Stimulated activated CD8-positive, alpha-beta memory T cell treated with anti-CD3 and anti-CD28 coated beads, Interleukin-15, amount 100 ng/mL, for 1 hour (primary cell): ENCODE measurements around the gene ITGA4.

ENCODE experiments used
- DNase-seq: peaks from one replicate; pipeline ENCODE4 v3.0.0-alpha.2; 2020; ENCODE audit warnings: low read depth

Gene ITGA4

DNA sequence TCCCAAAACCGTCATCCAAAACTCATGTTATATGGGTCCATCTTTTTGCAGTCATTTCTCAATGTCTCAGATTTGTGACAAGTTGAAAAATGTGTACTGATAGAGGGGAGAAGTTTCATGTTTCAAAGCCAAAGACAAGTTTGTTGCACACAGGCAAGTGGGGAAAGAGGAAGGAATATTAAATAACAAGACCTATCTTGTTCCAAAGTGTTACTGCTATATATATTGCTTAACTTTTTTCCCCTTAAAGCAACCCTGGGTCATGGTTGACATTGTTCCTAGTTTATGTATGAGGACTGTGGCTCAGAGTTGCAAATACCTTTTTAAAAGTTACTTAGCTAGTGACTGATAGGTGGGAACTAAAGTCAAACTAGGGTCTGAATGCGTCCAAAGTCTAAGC, 1.7 kb downstream of the ITGA4 start:
- no peak for DNase-seq

- no peak for DNase-seq
Observed at GRCh38 chr2:181459621-181460021, 2.4 kb downstream of the ITGA4 start.

DNA sequence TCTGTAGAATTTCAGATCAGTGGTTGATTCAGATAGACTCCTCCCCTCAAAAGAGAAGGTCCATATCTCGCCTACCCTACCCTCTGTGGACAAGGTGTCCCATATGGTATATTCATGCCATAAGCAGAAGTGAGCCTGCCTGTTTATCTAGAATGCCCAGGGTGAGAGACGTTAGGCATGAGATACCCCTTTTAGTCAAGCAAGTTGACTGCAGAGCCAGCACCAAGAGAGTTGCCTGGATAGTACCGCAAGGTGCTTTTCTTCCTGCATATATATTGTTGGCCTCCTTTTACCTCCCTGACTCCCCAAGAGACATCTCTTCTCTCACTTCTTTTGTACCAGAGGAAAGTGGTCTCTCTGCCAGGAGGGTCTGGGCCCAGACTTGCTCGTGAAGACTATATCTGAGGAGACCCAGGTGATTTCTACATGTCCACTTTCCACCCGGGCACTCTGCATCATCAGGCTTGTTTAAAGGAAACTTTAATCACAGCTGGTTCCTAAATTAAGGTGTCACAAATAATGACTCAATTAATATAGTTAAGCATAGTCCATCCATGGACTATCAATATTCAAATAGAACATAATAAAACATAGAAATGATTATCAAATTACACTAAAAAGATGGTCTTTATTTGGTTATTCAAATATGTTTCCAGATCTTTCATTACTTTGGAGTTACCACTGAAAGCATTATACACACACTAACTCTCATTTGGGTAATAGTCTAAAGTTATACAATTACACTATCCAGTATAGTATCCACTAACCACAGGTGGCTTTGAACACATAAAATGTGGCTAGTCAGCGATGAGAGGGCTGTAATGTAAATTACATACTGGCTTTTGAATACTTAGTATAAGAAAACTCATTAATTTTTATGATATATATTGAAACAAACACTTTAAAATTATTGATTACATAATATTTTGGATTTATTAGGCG, 4.1 kb downstream of the ITGA4 start:
- no peak for DNase-seq

GRCh38 chr2:181462033-181462432, 4.8 kb downstream of the ITGA4 start:
- no peak for DNase-seq

DNA sequence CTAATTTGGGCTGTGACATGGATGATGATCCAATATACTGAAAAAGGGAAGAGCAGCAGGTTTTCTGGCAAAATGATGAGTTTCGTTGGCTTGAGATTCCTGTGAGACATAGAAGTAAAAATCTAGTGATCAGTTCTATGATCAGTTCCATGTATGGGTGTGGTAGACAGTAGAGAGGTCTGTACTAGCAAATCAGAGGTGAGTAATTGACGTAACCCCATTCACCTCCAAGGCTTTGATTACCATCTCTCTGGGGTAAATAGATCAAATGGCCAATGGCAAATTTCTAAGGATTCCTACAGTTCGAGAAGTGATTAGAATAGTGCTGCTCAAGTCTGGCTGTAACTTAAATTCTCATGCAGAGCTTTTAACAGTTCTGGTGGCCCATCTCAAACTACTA, 6.4 kb downstream of the ITGA4 start:
- no peak for DNase-seq

- no peak for DNase-seq
Observed at GRCh38 chr2:181464966-181465365, 7.8 kb downstream of the ITGA4 start.

DNA sequence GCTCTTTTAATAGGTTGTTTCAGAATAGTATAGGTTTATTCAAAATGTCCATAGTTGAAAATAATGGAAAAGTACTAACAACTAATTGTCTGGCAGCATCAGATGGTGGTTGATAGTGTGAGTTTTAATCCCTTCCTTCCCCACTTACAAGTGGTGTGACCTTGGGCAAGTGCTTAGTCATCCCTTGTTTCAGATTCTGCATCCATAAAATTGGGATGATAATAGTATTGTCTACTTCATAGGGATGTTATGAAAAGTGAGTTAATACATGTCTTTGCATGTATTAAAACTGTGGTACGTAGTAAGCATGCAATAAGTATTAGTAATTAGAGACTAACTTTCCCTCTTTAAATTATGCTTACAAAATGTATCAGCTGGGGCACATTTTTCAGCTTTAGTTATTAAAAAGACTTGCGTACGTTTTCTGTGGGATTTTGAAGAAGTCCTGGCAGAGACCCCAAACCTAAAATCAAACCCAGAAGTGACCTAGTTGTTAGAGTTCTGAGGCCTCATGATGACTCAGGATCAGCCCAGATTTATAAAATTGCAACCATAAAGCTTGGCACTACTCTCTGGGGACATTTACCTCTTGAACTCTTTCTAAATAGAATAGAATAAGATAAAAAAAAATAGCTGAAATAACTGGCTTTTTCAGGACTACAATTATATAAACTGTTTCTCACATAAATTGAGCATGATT, 8.6 kb downstream of the ITGA4 start:
- DNase-seq: no peak

- DNase-seq: peak; percentile 70
Observed at GRCh38 chr2:181466661-181467576, 9.7 kb downstream of the ITGA4 start.

- no peak for DNase-seq
Observed at GRCh38 chr2:181467966-181468707, 11.0 kb downstream of the ITGA4 start.

DNA sequence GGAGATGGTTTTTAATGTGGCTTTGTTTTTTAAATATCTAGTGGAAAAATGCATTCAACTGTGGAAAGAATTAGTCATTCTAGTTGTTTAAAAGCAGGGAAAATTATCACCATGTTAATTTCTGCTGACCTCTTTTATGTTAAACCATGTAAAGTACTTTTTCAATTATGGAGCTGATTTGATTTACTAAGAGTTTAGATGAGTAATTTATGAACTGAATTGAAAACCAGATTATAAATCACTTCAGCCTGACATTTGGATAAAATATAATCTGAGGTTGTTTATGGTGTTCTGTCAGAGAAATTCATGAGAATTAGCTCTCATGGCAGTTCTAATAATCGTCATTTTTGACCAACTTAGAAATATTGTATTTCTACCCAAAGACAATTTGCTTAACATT, 11.6 kb downstream of the ITGA4 start:
- no peak for DNase-seq

DNA sequence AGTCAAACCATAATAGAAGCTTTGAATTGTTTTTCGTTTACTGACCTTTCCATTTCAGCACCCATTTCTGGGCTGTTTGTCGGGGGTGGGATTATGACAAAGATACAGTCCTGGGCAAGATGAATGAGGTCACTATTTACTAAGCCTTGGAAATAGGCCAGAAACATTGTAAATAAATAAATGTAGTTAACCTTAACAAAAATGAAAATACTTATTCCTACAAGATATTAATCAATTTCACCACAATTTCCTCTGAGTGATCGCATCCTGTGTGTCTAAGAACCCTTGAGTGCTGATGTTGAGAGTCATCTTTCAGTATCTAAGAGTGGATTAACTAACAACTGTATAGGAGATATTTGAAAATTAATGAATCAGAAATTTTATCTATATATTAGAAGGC, 14.0 kb downstream of the ITGA4 start:
- DNase-seq: no peak

- DNase-seq: no peak
Observed at GRCh38 chr2:181471783-181472182, 14.6 kb downstream of the ITGA4 start.

GRCh38 chr2:181472990-181473389, 15.8 kb downstream of the ITGA4 start:
- DNase-seq: no peak

GRCh38 chr2:181474222-181474881, 17.2 kb downstream of the ITGA4 start:
- DNase-seq: no peak

DNA sequence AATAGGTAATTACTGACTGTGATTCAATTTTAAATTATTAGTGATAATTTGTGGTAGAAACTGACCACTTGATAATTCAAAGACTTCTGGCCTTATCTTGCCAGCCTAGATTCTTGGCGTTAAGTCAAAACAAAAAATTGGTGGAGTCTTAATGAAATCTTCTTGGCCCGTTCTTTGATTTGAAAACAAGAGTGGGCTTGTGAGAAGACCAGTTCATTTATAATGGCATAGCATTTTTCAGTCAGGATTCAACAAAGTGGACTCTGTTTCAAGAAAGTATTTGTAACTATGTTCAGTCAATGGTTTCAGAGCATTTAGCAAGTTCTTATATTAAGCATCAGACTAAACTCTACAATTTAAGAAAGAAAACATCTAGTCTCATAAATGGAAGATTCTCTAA, 26.0 kb downstream of the ITGA4 start:
- no peak for DNase-seq

- no peak for DNase-seq
Observed at GRCh38 chr2:181483876-181484275, 26.7 kb downstream of the ITGA4 start.

GRCh38 chr2:181484851-181485637, 27.9 kb downstream of the ITGA4 start:
- no peak for DNase-seq

DNA sequence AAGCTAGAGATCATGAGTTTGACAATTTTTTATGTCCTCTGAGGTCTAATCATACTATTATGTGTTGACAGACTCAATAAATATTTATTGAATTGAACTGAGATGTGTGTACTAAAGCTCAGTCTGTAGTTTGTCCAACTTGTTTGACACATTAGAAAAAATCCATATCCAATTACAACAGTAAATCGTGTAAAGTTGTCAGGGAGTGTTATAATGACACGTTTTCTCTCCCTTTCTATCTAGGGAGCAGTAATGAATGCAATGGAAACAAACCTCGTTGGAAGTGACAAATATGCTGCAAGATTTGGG, 28.4 kb downstream of the ITGA4 start:
- DNase-seq: no peak

- DNase-seq: no peak
Observed at GRCh38 chr2:181499231-181499630, 42.0 kb downstream of the ITGA4 start.

- no peak for DNase-seq
Observed at GRCh38 chr2:181500201-181500600, 43.0 kb downstream of the ITGA4 start.
